Natural killer cell (primary cell): ENCODE measurements around the gene DDIAS. TPM values are rescaled to one million over a fixed set of nuclear protein-coding genes. Genes with fewer than 3 reads are reported as not detected.

ENCODE experiments used
- ATAC-seq, 3 donors: fragments of 150-1000 bp in 2 of 3; fragments of 200-7000 bp in 1 of 3; cut with Tn5 transposase; 1 replicate in 1 of 3; 2 replicates in 2 of 3; pipeline ENCODE4 v1.10.0; 2021; ENCODE audit warnings: mild to moderate bottlenecking in 2 of 3, moderate library complexity in 2 of 3
- DNase-seq, 2 donors: peaks; one replicate each; pipeline versions ENCODE4 v3.0.0 to v3.0.0-alpha.2; 2013 to 2021; ENCODE audit warnings: mixed read lengths in 1 of 2
- H3K27ac ChIP-seq: one replicate; pipeline ENCODE4 v1.5.1; 2013; ENCODE audit warnings: mild to moderate bottlenecking, low read length
- H3K27me3 ChIP-seq: one replicate; pipeline ENCODE4 v1.6.1; 2013; ENCODE audit warnings: low read length; ENCODE audit not compliant: control insufficient read depth, insufficient read depth
- H3K36me3 ChIP-seq: one replicate; pipeline ENCODE4 v1.6.1; 2013; ENCODE audit warnings: low read length; ENCODE audit not compliant: control insufficient read depth, insufficient read depth
- H3K4me1 ChIP-seq: one replicate; pipeline ENCODE4 v1.6.1; 2013; ENCODE audit warnings: low read length; ENCODE audit not compliant: control insufficient read depth, insufficient read depth
- H3K4me3 ChIP-seq: one replicate; pipeline ENCODE4 v1.5.1; 2013; ENCODE audit warnings: low read length
- H3K9me3 ChIP-seq: one replicate; pipeline ENCODE4 v1.6.1; 2013; ENCODE audit warnings: low read length; ENCODE audit not compliant: control insufficient read depth, insufficient read depth
- H3K27ac Mint-ChIP-seq, 2 donors: one replicate each; pipeline ENCODE4 v1.8.0; 2022; ENCODE audit warnings: mild to moderate bottlenecking in 2 of 2, mixed read lengths in 2 of 2, moderate library complexity in 1 of 2
- H3K27me3 Mint-ChIP-seq, 2 donors: one replicate each; pipeline ENCODE4 v1.8.0; 2022; ENCODE audit warnings: low read depth in 2 of 2, mixed read lengths in 2 of 2
- H3K36me3 Mint-ChIP-seq: one replicate; pipeline ENCODE4 v1.8.0; 2022; ENCODE audit warnings: mixed read lengths
- H3K4me1 Mint-ChIP-seq, 2 donors: one replicate each; pipeline ENCODE4 v1.8.0; 2022; ENCODE audit warnings: mixed read lengths in 2 of 2
- H3K4me3 Mint-ChIP-seq: one replicate; pipeline ENCODE4 v1.8.0; 2022; ENCODE audit warnings: mild to moderate bottlenecking, moderate library complexity, mixed read lengths
- H3K9me3 Mint-ChIP-seq, 2 donors: one replicate each; pipeline ENCODE4 v1.8.0; 2022; ENCODE audit warnings: mixed read lengths in 2 of 2
- WGBS: methylation state at CpG from one replicate; pipeline ENCODE4 v1.1.7; 2013; ENCODE audit warnings: missing lambda C conversion rate; ENCODE audit not compliant: insufficient coverage; 5-methylcytosine and 5-hydroxymethylcytosine counted together
- intact Hi-C: fragments of 100-400 bp; cut with micrococcal nuclease; formaldehyde crosslinking; loops from one replicate; pipeline ENCODE4 v1.14.2; 2022
- total RNA-seq, 4 donors: library from RNA; stranded (reverse); fragments of 120-200 nt in 1 of 4; gene quantifications; one replicate each; pipeline versions ENCODE4 v1.2.3 to v1.2.4, GENCODE V29; 2013 to 2022
- TF ChIP-seq, protein P1 (sequence below): fragments of 200-600 bp; IDR thresholded peaks from one replicate; pipeline ENCODE4 v1.8.0; 2022; ENCODE audit warnings: antibody characterized with exemption

The DDIAS gene
- total RNA-seq, 3 donors from 2014 or later (not counting 1 experiment from before 2014, with no cell fraction given) = 0.89 to 2.4 (median 1.8) TPM

- 100% methylated on average over 1 of the region's 4 CpGs for WGBS
- Mint-ChIP-seq H3K36me3 (no peaks in the 10 kb centered on the region), H3K27me3 (no peaks in the 10 kb centered on the region), H3K9me3 (no peaks in the 10 kb centered on the region), H3K27ac (no peak overlapping the region), H3K4me1 (peaks cover 8 to 16% of the 10 kb centered on the region in 2 donors), H3K4me3 (no peak overlapping the region)
- no peak for DNase-seq
- Histone ChIP-seq H3K9me3 (no peaks in the 10 kb centered on the region), H3K36me3 (peaks cover 4% of the 10 kb centered on the region), H3K27me3 (no peaks in the 10 kb centered on the region), H3K4me3 (no peak overlapping the region), H3K27ac (no peak overlapping the region), H3K4me1 (no peaks in the 10 kb centered on the region)
- intact Hi-C loops = no loop called here
- no peak for ATAC-seq
- TF ChIP-seq, protein P1, sequence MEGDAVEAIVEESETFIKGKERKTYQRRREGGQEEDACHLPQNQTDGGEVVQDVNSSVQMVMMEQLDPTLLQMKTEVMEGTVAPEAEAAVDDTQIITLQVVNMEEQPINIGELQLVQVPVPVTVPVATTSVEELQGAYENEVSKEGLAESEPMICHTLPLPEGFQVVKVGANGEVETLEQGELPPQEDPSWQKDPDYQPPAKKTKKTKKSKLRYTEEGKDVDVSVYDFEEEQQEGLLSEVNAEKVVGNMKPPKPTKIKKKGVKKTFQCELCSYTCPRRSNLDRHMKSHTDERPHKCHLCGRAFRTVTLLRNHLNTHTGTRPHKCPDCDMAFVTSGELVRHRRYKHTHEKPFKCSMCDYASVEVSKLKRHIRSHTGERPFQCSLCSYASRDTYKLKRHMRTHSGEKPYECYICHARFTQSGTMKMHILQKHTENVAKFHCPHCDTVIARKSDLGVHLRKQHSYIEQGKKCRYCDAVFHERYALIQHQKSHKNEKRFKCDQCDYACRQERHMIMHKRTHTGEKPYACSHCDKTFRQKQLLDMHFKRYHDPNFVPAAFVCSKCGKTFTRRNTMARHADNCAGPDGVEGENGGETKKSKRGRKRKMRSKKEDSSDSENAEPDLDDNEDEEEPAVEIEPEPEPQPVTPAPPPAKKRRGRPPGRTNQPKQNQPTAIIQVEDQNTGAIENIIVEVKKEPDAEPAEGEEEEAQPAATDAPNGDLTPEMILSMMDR = no peak
Measured at GRCh38 chr11:82980947-82981346, 79.4 kb downstream of the DDIAS start.

GRCh38 chr11:82981852-82982251 lies 80.3 kb downstream of the DDIAS start:
- Mint-ChIP-seq H3K27ac (no peak overlapping the region), H3K4me1 (peaks cover 0 to 9% of the 10 kb centered on the region in 2 donors), H3K4me3 (no peak overlapping the region), H3K36me3 (no peaks in the 10 kb centered on the region), H3K9me3 (no peaks in the 10 kb centered on the region), H3K27me3 (no peaks in the 10 kb centered on the region)
- TF ChIP-seq, protein P1 = no peak
- ATAC-seq (no peak), DNase-seq (no peak)
- intact Hi-C loops = no loop called here
- H3K27me3 ChIP-seq = no peaks in the 10 kb centered on the region
- H3K9me3 ChIP-seq = no peaks in the 10 kb centered on the region
- peaks cover 4% of the 10 kb centered on the region for H3K36me3 ChIP-seq
- WGBS = 96% methylated on average over 6 of the region's 6 CpGs
- no peak overlapping the region for H3K27ac ChIP-seq
- H3K4me3 ChIP-seq = no peak overlapping the region
- no peaks in the 10 kb centered on the region for H3K4me1 ChIP-seq

Other genes starting within 250 kb of the DDIAS start
- not detected for gene FAM181B, start 167.9 kb upstream of the DDIAS start, total RNA-seq
- gene PRCP, start 1.3 kb upstream of the DDIAS start, total RNA-seq = 10 to 100 TPM; 28.1 to 30.0 (median 30.0) TPM
- 10 to 100 TPM; 10.2 to 23.3 (median 20.5) TPM for gene RAB30, start 170.2 kb downstream of the DDIAS start, total RNA-seq